Activated naive CD8-positive, alpha-beta T cell treated with anti-CD3 and anti-CD28 coated beads, Interleukin-2, amount 50 U/mL, for 24 hours (primary cell): ENCODE results near the gene ZNF684.
"Not testable (repeated sequence)": the region's sequence is repeated elsewhere in the genome, so short reads cannot be mapped to it uniquely, and the experiment has no call there.

ENCODE experiments used
- ATAC-seq: fragments of 150-1000 bp; cut with Tn5 transposase; one replicate; pipeline ENCODE4 v1.10.0; 2021
- DNase-seq: peaks from one replicate; pipeline ENCODE4 v3.0.0; 2021
- H3K27ac Mint-ChIP-seq: one replicate; pipeline ENCODE4 v1.8.0; 2021; ENCODE audit warnings: mild to moderate bottlenecking, mixed read lengths
- H3K27me3 Mint-ChIP-seq: one replicate; pipeline ENCODE4 v1.8.0; 2021; ENCODE audit warnings: mixed read lengths
- H3K36me3 Mint-ChIP-seq: one replicate; pipeline ENCODE4 v1.8.0; 2021; ENCODE audit warnings: low read depth, mixed read lengths
- H3K4me1 Mint-ChIP-seq: one replicate; pipeline ENCODE4 v1.8.0; 2021; ENCODE audit warnings: mixed read lengths
- H3K4me3 Mint-ChIP-seq: one replicate; pipeline ENCODE4 v1.8.0; 2021; ENCODE audit warnings: mild to moderate bottlenecking, moderate library complexity, mixed read lengths
- H3K9me3 Mint-ChIP-seq: one replicate; pipeline ENCODE4 v1.8.0; 2021; ENCODE audit warnings: mixed read lengths

Gene ZNF684

GRCh38 chr1:40531381-40532061, at the start of gene ZNF684:
Gene ZNF684 (plus strand): TSS chr1:40531637. CDS start chr1:40533167, 1,530 bp downstream.
- Mint-ChIP-seq H3K36me3 (peaks cover 26% of the 10 kb centered on the region), H3K4me3 (peak within 1 kb of the TSS; percentile 94), H3K27me3 (peaks cover 18% of the 10 kb centered on the region), H3K4me1 (peaks cover 25% of the 10 kb centered on the region), H3K9me3 (peaks cover 17% of the 10 kb centered on the region), H3K27ac (peak within 1 kb of the TSS; percentile 93)
- DNase-seq (peak; percentile 84), ATAC-seq (peak; percentile 99)

- DNase-seq (no peak), ATAC-seq (no peak)
- no peak overlapping the region for H3K4me3 Mint-ChIP-seq
- no peaks in the 10 kb centered on the region for H3K27me3 Mint-ChIP-seq
- H3K9me3 Mint-ChIP-seq = peaks cover 73% of the 10 kb centered on the region
- H3K4me1 Mint-ChIP-seq = peaks cover 2% of the 10 kb centered on the region
- peaks cover 81% of the 10 kb centered on the region for H3K36me3 Mint-ChIP-seq
- H3K27ac Mint-ChIP-seq = no peak overlapping the region
These were observed 36.0 kb upstream of the ZNF684 start for GRCh38 chr1:40495315-40495903.

GRCh38 chr1:40502651-40503050, 28.8 kb upstream of the ZNF684 start:
- not testable (repeated sequence) for H3K27ac Mint-ChIP-seq, ATAC-seq, H3K4me1 Mint-ChIP-seq, DNase-seq, H3K4me3 Mint-ChIP-seq, H3K27me3 Mint-ChIP-seq
- H3K9me3 Mint-ChIP-seq = peaks cover 59% of the 10 kb centered on the region
- peaks cover 77% of the 10 kb centered on the region for H3K36me3 Mint-ChIP-seq

- Mint-ChIP-seq H3K27ac (peak overlapping the region; percentile 80), H3K27me3 (no peaks in the 10 kb centered on the region), H3K4me3 (peak overlapping the region; percentile 85), H3K9me3 (peaks cover 38% of the 10 kb centered on the region), H3K4me1 (peaks cover 14% of the 10 kb centered on the region), H3K36me3 (peaks cover 66% of the 10 kb centered on the region)
- DNase-seq (no peak), ATAC-seq (no peak)
These were observed 23.5 kb upstream of the ZNF684 start for GRCh38 chr1:40507973-40508372.

GRCh38 chr1:40508375-40509341, 22.8 kb upstream of the ZNF684 start, which contains the start of gene EXO5:
Gene EXO5 (plus strand): TSS chr1:40508767. CDS start chr1:40514545, 5,778 bp downstream.
- peak; percentile 99 for ATAC-seq
- Mint-ChIP-seq H3K27ac (peak within 1 kb of the TSS; percentile 80), H3K9me3 (peaks cover 32% of the 10 kb centered on the region), H3K36me3 (peaks cover 62% of the 10 kb centered on the region), H3K4me1 (peaks cover 14% of the 10 kb centered on the region), H3K27me3 (no peaks in the 10 kb centered on the region), H3K4me3 (peak within 1 kb of the TSS; percentile 85)
- peak; percentile 87 for DNase-seq

- H3K27me3 Mint-ChIP-seq = peaks cover 7% of the 10 kb centered on the region
- no peak overlapping the region for H3K27ac Mint-ChIP-seq
- ATAC-seq (no peak), DNase-seq (no peak)
- peaks cover 57% of the 10 kb centered on the region for H3K9me3 Mint-ChIP-seq
- H3K4me1 Mint-ChIP-seq = no peaks in the 10 kb centered on the region
- no peak overlapping the region for H3K4me3 Mint-ChIP-seq
- peaks cover 31% of the 10 kb centered on the region for H3K36me3 Mint-ChIP-seq
These were observed 11.9 kb upstream of the ZNF684 start for GRCh38 chr1:40519517-40519916.

- DNase-seq (no peak), ATAC-seq (no peak)
- H3K9me3 Mint-ChIP-seq = peaks cover 23% of the 10 kb centered on the region
- peaks cover 25% of the 10 kb centered on the region for H3K4me1 Mint-ChIP-seq
- peaks cover 26% of the 10 kb centered on the region for H3K36me3 Mint-ChIP-seq
- peaks cover 19% of the 10 kb centered on the region for H3K27me3 Mint-ChIP-seq
- peak overlapping the region; percentile 93 for H3K27ac Mint-ChIP-seq
- peak overlapping the region; percentile 94 for H3K4me3 Mint-ChIP-seq
These were observed 579 bp upstream of the ZNF684 start for GRCh38 chr1:40530735-40531380.

- Mint-ChIP-seq H3K4me3 (peak overlapping the region; percentile 94), H3K36me3 (peaks cover 28% of the 10 kb centered on the region)
- no peak for ATAC-seq
These were observed 589 bp downstream of the ZNF684 start for GRCh38 chr1:40532062-40532389.

GRCh38 chr1:40532844-40533424, 1.5 kb downstream of the ZNF684 start:
- H3K4me1 Mint-ChIP-seq = peaks cover 25% of the 10 kb centered on the region
- no peak for ATAC-seq
- H3K27ac Mint-ChIP-seq = no peak overlapping the region
- peaks cover 32% of the 10 kb centered on the region for H3K36me3 Mint-ChIP-seq
- peak; percentile 20 for DNase-seq
- H3K4me3 Mint-ChIP-seq = peak overlapping the region; percentile 94
- H3K27me3 Mint-ChIP-seq = peaks cover 16% of the 10 kb centered on the region
- peaks cover 14% of the 10 kb centered on the region for H3K9me3 Mint-ChIP-seq

More at GRCh38 chr1:40532062-40532389, 589 bp downstream of the ZNF684 start:
- H3K27ac Mint-ChIP-seq = peak overlapping the region; percentile 93
- H3K9me3 Mint-ChIP-seq = peaks cover 17% of the 10 kb centered on the region
- DNase-seq = no peak
- peaks cover 25% of the 10 kb centered on the region for H3K4me1 Mint-ChIP-seq
- peaks cover 18% of the 10 kb centered on the region for H3K27me3 Mint-ChIP-seq

- Mint-ChIP-seq H3K27ac (no peak overlapping the region), H3K36me3 (peaks cover 35% of the 10 kb centered on the region), H3K4me3 (no peak overlapping the region), H3K4me1 (peaks cover 25% of the 10 kb centered on the region), H3K27me3 (peaks cover 7% of the 10 kb centered on the region), H3K9me3 (peaks cover 14% of the 10 kb centered on the region)
- ATAC-seq = no peak
- DNase-seq = no peak
These were observed 3.2 kb downstream of the ZNF684 start for GRCh38 chr1:40534589-40534988.

- Mint-ChIP-seq H3K4me3 (no peak overlapping the region), H3K36me3 (peaks cover 35% of the 10 kb centered on the region)
These were observed 4.3 kb downstream of the ZNF684 start for GRCh38 chr1:40535732-40536131.

GRCh38 chr1:40539338-40539737, 7.9 kb downstream of the ZNF684 start:
- Mint-ChIP-seq H3K4me1 (no peaks in the 10 kb centered on the region), H3K9me3 (no peaks in the 10 kb centered on the region), H3K36me3 (peaks cover 46% of the 10 kb centered on the region), H3K27me3 (no peaks in the 10 kb centered on the region), H3K27ac (no peak overlapping the region), H3K4me3 (no peak overlapping the region)
- ATAC-seq (no peak), DNase-seq (no peak)

More at GRCh38 chr1:40535732-40536131, 4.3 kb downstream of the ZNF684 start:
- DNase-seq = no peak
- H3K27me3 Mint-ChIP-seq = peaks cover 4% of the 10 kb centered on the region
- no peak overlapping the region for H3K27ac Mint-ChIP-seq
- H3K9me3 Mint-ChIP-seq = peaks cover 6% of the 10 kb centered on the region
- H3K4me1 Mint-ChIP-seq = peaks cover 24% of the 10 kb centered on the region
- ATAC-seq = no peak

- DNase-seq (no peak), ATAC-seq (no peak)
- H3K27me3 Mint-ChIP-seq = no peaks in the 10 kb centered on the region
- H3K36me3 Mint-ChIP-seq = peaks cover 57% of the 10 kb centered on the region
- no peak overlapping the region for H3K4me3 Mint-ChIP-seq
- H3K9me3 Mint-ChIP-seq = peaks cover 29% of the 10 kb centered on the region
- no peaks in the 10 kb centered on the region for H3K4me1 Mint-ChIP-seq
- no peak overlapping the region for H3K27ac Mint-ChIP-seq
These were observed 15.5 kb downstream of the ZNF684 start for GRCh38 chr1:40546957-40547356.

- Mint-ChIP-seq H3K4me1 (no peaks in the 10 kb centered on the region), H3K36me3 (peaks cover 5% of the 10 kb centered on the region), H3K4me3 (no peak overlapping the region), H3K27ac (no peak overlapping the region), H3K27me3 (no peaks in the 10 kb centered on the region), H3K9me3 (peaks cover 5% of the 10 kb centered on the region)
- ATAC-seq (no peak), DNase-seq (no peak)
These were observed 21.6 kb downstream of the ZNF684 start for GRCh38 chr1:40553017-40553416.
